GM23338 (cell line): ENCODE results near the gene DPP9. TPM values are rescaled to one million over a fixed set of nuclear protein-coding genes. Genes with fewer than 3 reads are reported as not detected.

Experiments
- ATAC-seq: fragments of 200-7000 bp; cut with Tn5 transposase; 3 replicates; pipeline ENCODE4 v1.9.1; 2020
- DNase-seq: peaks from one replicate; pipeline ENCODE4 v3.0.0-alpha.2; 2015; ENCODE audit warnings: low spot score
- H2AFZ ChIP-seq: fragments of 200-600 bp; sonication (generic); 2 replicates; pipeline ENCODE4 v1.8.0; 2016; ENCODE audit warnings: antibody characterized with exemption, mild to moderate bottlenecking, moderate library complexity
- H3F3A ChIP-seq: fragments of 200-600 bp; sonication (generic); replicated peaks from 2 replicates; pipeline ENCODE4 v1.8.0; 2017; ENCODE audit warnings: antibody characterized with exemption, mixed run types, low read depth
- H3K27ac ChIP-seq: fragments of 200-600 bp; sonication (generic); 2 replicates; pipeline ENCODE4 v1.6.1; 2016; ENCODE audit warnings: low read depth
- H3K27me3 ChIP-seq: fragments of 200-600 bp; sonication (generic); 2 replicates; pipeline ENCODE4 v1.8.0; 2016; ENCODE audit warnings: mild to moderate bottlenecking, mixed run types, moderate library complexity; ENCODE audit not compliant: insufficient read depth
- H3K36me3 ChIP-seq: fragments of 200-600 bp; sonication (generic); 2 replicates; pipeline ENCODE4 v1.8.0; 2016; ENCODE audit warnings: mild to moderate bottlenecking; ENCODE audit not compliant: insufficient read depth
- H3K4me1 ChIP-seq: fragments of 200-600 bp; sonication (generic); 2 replicates; pipeline ENCODE4 v1.8.0; 2016; ENCODE audit warnings: mild to moderate bottlenecking, moderate library complexity; ENCODE audit not compliant: insufficient read depth
- H3K4me2 ChIP-seq: fragments of 200-600 bp; sonication (generic); 2 replicates; pipeline ENCODE4 v1.7.1; 2017; ENCODE audit warnings: mixed run types
- H3K4me3 ChIP-seq: fragments of 200-600 bp; sonication (generic); 2 replicates; pipeline ENCODE4 v1.6.1; 2016; ENCODE audit warnings: mixed run types
- H3K79me2 ChIP-seq: fragments of 200-600 bp; sonication (generic); replicated peaks from 2 replicates; pipeline ENCODE4 v1.8.0; 2017; ENCODE audit warnings: mild to moderate bottlenecking; ENCODE audit not compliant: insufficient read depth
- H3K9me2 ChIP-seq: fragments of 200-600 bp; sonication (generic); 2 replicates; pipeline ENCODE4 v1.8.0; 2017; ENCODE audit not compliant: insufficient read depth
- H4K20me1 ChIP-seq: fragments of 200-600 bp; sonication (generic); replicated peaks from 2 replicates; pipeline ENCODE4 v1.8.0; 2017; ENCODE audit warnings: mild to moderate bottlenecking; ENCODE audit not compliant: insufficient read depth
- H3K27ac Mint-ChIP-seq: 2 replicates; pipeline ENCODE4 v1.8.0; 2020; ENCODE audit warnings: inconsistent platforms, mild to moderate bottlenecking, moderate library complexity, mixed read lengths
- H3K27me3 Mint-ChIP-seq: 3 replicates; pipeline ENCODE4 v1.8.0; 2022; ENCODE audit warnings: low read depth, mild to moderate bottlenecking, moderate library complexity, mixed read lengths, inconsistent platforms; ENCODE audit not compliant: insufficient read depth, poor library complexity
- H3K36me3 Mint-ChIP-seq: 3 replicates; pipeline ENCODE4 v1.8.0; 2021; ENCODE audit warnings: low read depth, mild to moderate bottlenecking, inconsistent platforms, moderate library complexity, mixed read lengths
- H3K4me1 Mint-ChIP-seq: 3 replicates; pipeline ENCODE4 v1.8.0; 2020; ENCODE audit warnings: mild to moderate bottlenecking, inconsistent platforms, mixed read lengths
- H3K4me3 Mint-ChIP-seq: 3 replicates; pipeline ENCODE4 v1.8.0; 2021; ENCODE audit warnings: moderate library complexity, mild to moderate bottlenecking, inconsistent platforms, mixed read lengths
- H3K9me3 Mint-ChIP-seq: 3 replicates; pipeline ENCODE4 v1.8.0; 2020; ENCODE audit warnings: moderate library complexity, mild to moderate bottlenecking, inconsistent platforms, mixed read lengths
- CREB1 ChIP-seq: fragments of 250-450 bp; sonication (Bioruptor Pico); IDR thresholded peaks from 2 replicates; pipeline ENCODE4 v1.5.0; 2020; ENCODE audit warnings: low read depth, mild to moderate bottlenecking, moderate library complexity
- ETS1 ChIP-seq: IDR thresholded peaks from 2 replicates; pipeline ENCODE4 v1.6.1; 2016; ENCODE audit warnings: antibody characterized with exemption
- EZH2 ChIP-seq: fragments of 200-600 bp; sonication (generic); IDR thresholded peaks from one replicate; pipeline ENCODE4 v1.8.0; 2017; ENCODE audit warnings: antibody characterized with exemption, mild to moderate bottlenecking, low read depth; ENCODE audit not compliant: unreplicated experiment
- EZH2phosphoT487 ChIP-seq: fragments of 200-600 bp; sonication (generic); IDR thresholded peaks from one replicate; pipeline ENCODE4 v1.8.1; 2018; ENCODE audit warnings: antibody characterized with exemption; ENCODE audit not compliant: unreplicated experiment
- JUNB ChIP-seq: IDR thresholded peaks from one replicate; pipeline ENCODE4 v1.6.1; 2016; ENCODE audit warnings: antibody characterized with exemption; ENCODE audit not compliant: unreplicated experiment
- NANOG ChIP-seq: IDR thresholded peaks from 2 replicates; pipeline ENCODE4 v1.6.1; 2016; ENCODE audit warnings: antibody characterized with exemption, borderline replicate concordance
- POLR2AphosphoS5 ChIP-seq: IDR thresholded peaks from 2 replicates; pipeline ENCODE4 v1.6.1; 2016; ENCODE audit warnings: antibody characterized with exemption, low read depth
- STAT1 ChIP-seq: IDR thresholded peaks from one replicate; pipeline ENCODE4 v1.6.1; 2016; ENCODE audit warnings: antibody characterized with exemption; ENCODE audit not compliant: unreplicated experiment
- ZNF114 ChIP-seq: fragments of 250-450 bp; sonication (Bioruptor Pico); IDR thresholded peaks from 2 replicates; pipeline ENCODE4 v1.5.0; 2020; ENCODE audit warnings: mild to moderate bottlenecking, moderate library complexity
- ZNF331 ChIP-seq: fragments of 250-450 bp; sonication (Bioruptor Pico); IDR thresholded peaks from 2 replicates; pipeline ENCODE4 v1.5.0; 2020; ENCODE audit warnings: low read depth, mild to moderate bottlenecking, moderate library complexity
- ZNF462 ChIP-seq: fragments of 250-450 bp; sonication (Bioruptor Pico); IDR thresholded peaks from 2 replicates; pipeline ENCODE4 v1.5.0; 2020; ENCODE audit warnings: mild to moderate bottlenecking, moderate library complexity
- polyA plus RNA-seq: library from polyadenylated mRNA; unstranded; fragments of >200 nt; fragmentation: Nextera tagmentation; extraction: Ambion mirVana; gene quantifications from 2 replicates; pipeline ENCODE4 v1.2.1, GENCODE V29; 2016
- total RNA-seq: library from RNA; depleted of rRNA; stranded (reverse); fragments of >200 nt; shearing (Covaris generic); gene quantifications from 2 replicates; pipeline ENCODE4 v1.2.3, GENCODE V29; 2014
- TF ChIP-seq, protein P1 (sequence below): IDR thresholded peaks from one replicate; pipeline ENCODE4 v1.6.1; 2018; ENCODE audit warnings: antibody characterized with exemption; ENCODE audit not compliant: unreplicated experiment
- TF ChIP-seq, protein P2 (sequence below), 2 experiments: fragments of 200-600 bp in 1 of 2; sonication (generic) in 1 of 2; conservative IDR thresholded peaks; 2 replicates each; pipeline versions ENCODE4 v1.5.1 to v1.6.1; 2016 to 2017; ENCODE audit warnings: antibody characterized with exemption in 2 of 2, low read depth in 2 of 2, mild to moderate bottlenecking in 2 of 2, moderate library complexity in 1 of 2

DPP9 gene
- total and polyA plus RNA-seq, 2 experiments from 2014 or later: 19.5 to 49.2 TPM

DNA sequence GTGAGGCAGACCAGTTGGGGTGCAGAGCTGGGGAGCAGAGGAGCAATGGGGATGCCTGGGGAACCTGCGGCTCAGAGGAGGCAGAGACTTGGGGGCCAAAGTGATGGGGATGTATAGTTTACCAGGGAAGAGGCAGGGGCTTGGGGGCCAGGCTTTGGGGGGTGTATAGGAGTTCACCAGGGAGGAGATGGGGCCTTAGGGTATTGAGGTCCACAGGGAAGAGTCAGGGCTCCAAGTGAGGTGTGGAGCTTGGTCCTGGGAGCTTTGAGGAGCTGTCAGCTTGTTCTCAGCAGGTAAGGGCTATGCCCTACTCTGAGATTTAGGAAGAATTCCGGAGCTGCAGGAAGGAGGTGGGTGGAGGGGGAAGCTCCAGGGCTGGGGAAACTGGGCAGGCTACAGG is 73.5 kb downstream of the DPP9 start:
- Histone ChIP-seq H2AFZ (no peak overlapping the region), H3K79me2 (no peaks in the 10 kb centered on the region), H3K4me1 (no peaks in the 10 kb centered on the region), H4K20me1 (no peaks in the 10 kb centered on the region), H3K27ac (no peak overlapping the region), H3K27me3 (no peaks in the 10 kb centered on the region), H3K4me2 (no peak overlapping the region), H3K4me3 (no peak overlapping the region), H3K36me3 (no peaks in the 10 kb centered on the region), H3K9me2 (no peaks in the 10 kb centered on the region), H3F3A (0 out of 2 replicates have a peak, but pooled peaks cover 7% of the 10 kb centered on the region)
- ATAC-seq (no peak), DNase-seq (no peak)
- TF ChIP-seq NANOG (no peak), EZH2 (no peak), EZH2phosphoT487 (no peak), JUNB (no peak), CREB1 (CRISPR knock-in tag) (no peak), ETS1 (no peak), ZNF331 (CRISPR knock-in tag) (no peak), POLR2AphosphoS5 (no peak), STAT1 (no peak), ZNF114 (CRISPR knock-in tag) (no peak), ZNF462 (CRISPR knock-in tag) (no peak)
- TF ChIP-seq, protein P1, sequence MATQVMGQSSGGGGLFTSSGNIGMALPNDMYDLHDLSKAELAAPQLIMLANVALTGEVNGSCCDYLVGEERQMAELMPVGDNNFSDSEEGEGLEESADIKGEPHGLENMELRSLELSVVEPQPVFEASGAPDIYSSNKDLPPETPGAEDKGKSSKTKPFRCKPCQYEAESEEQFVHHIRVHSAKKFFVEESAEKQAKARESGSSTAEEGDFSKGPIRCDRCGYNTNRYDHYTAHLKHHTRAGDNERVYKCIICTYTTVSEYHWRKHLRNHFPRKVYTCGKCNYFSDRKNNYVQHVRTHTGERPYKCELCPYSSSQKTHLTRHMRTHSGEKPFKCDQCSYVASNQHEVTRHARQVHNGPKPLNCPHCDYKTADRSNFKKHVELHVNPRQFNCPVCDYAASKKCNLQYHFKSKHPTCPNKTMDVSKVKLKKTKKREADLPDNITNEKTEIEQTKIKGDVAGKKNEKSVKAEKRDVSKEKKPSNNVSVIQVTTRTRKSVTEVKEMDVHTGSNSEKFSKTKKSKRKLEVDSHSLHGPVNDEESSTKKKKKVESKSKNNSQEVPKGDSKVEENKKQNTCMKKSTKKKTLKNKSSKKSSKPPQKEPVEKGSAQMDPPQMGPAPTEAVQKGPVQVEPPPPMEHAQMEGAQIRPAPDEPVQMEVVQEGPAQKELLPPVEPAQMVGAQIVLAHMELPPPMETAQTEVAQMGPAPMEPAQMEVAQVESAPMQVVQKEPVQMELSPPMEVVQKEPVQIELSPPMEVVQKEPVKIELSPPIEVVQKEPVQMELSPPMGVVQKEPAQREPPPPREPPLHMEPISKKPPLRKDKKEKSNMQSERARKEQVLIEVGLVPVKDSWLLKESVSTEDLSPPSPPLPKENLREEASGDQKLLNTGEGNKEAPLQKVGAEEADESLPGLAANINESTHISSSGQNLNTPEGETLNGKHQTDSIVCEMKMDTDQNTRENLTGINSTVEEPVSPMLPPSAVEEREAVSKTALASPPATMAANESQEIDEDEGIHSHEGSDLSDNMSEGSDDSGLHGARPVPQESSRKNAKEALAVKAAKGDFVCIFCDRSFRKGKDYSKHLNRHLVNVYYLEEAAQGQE: no peak
- TF ChIP-seq, protein P2, sequence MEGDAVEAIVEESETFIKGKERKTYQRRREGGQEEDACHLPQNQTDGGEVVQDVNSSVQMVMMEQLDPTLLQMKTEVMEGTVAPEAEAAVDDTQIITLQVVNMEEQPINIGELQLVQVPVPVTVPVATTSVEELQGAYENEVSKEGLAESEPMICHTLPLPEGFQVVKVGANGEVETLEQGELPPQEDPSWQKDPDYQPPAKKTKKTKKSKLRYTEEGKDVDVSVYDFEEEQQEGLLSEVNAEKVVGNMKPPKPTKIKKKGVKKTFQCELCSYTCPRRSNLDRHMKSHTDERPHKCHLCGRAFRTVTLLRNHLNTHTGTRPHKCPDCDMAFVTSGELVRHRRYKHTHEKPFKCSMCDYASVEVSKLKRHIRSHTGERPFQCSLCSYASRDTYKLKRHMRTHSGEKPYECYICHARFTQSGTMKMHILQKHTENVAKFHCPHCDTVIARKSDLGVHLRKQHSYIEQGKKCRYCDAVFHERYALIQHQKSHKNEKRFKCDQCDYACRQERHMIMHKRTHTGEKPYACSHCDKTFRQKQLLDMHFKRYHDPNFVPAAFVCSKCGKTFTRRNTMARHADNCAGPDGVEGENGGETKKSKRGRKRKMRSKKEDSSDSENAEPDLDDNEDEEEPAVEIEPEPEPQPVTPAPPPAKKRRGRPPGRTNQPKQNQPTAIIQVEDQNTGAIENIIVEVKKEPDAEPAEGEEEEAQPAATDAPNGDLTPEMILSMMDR (conservative IDR thresholded peaks at IDR 0.05; ENCODE audit: low read depth in 2 of 2): no peak
- peaks cover 7% of the 10 kb centered on the region for H3K36me3 Mint-ChIP-seq
- no peak overlapping the region for H3K4me3 Mint-ChIP-seq
- H3K9me3 Mint-ChIP-seq: no peaks in the 10 kb centered on the region; the same call in 2 of the 3 replicates
- peaks cover 9% of the 10 kb centered on the region for H3K4me1 Mint-ChIP-seq
- peaks cover 10% of the 10 kb centered on the region for H3K27me3 Mint-ChIP-seq
- H3K27ac Mint-ChIP-seq: no peak overlapping the region
